KMS-11 (cell line): ENCODE results near the gene LIF.

Experiments
- H2AFZ ChIP-seq: fragments of 200-600 bp; sonication (generic); 2 replicates; pipeline ENCODE4 v1.6.1; 2016; ENCODE audit warnings: antibody characterized with exemption, mixed run types, low read depth
- H3K27ac ChIP-seq: fragments of 200-600 bp; sonication (generic); 2 replicates; pipeline ENCODE4 v1.6.1; 2016; ENCODE audit warnings: mild to moderate bottlenecking, mixed run types
- H3K27me3 ChIP-seq: fragments of 200-600 bp; sonication (generic); 2 replicates; pipeline ENCODE4 v1.6.1; 2017; ENCODE audit warnings: mild to moderate bottlenecking, low read depth, mixed run types, moderate library complexity; ENCODE audit not compliant: insufficient read depth
- H3K36me3 ChIP-seq: fragments of 200-600 bp; sonication (generic); 2 replicates; pipeline ENCODE4 v1.6.1; 2017; ENCODE audit warnings: mild to moderate bottlenecking, mixed run types; ENCODE audit not compliant: insufficient read depth
- H3K4me1 ChIP-seq: fragments of 200-600 bp; sonication (generic); 2 replicates; pipeline ENCODE4 v1.6.1; 2016; ENCODE audit warnings: mild to moderate bottlenecking, low read depth, mixed run types; ENCODE audit not compliant: poor library complexity, severe bottlenecking
- H3K4me2 ChIP-seq: fragments of 200-600 bp; sonication (generic); 2 replicates; pipeline ENCODE4 v1.7.0; 2016; ENCODE audit warnings: mild to moderate bottlenecking, mixed run types
- H3K4me3 ChIP-seq: fragments of 200-600 bp; sonication (generic); IDR thresholded peaks from 2 replicates; pipeline ENCODE4 v1.6.1; 2017; ENCODE audit warnings: low read depth, low read length, mixed read lengths; ENCODE audit not compliant: insufficient read depth
- H3K79me2 ChIP-seq: fragments of 200-600 bp; sonication (generic); 2 replicates; pipeline ENCODE4 v1.6.1; 2016; ENCODE audit warnings: low read depth, mixed run types; ENCODE audit not compliant: insufficient read depth
- H3K9ac ChIP-seq: fragments of 200-600 bp; sonication (generic); 2 replicates; pipeline ENCODE4 v1.6.1; 2016; ENCODE audit warnings: mild to moderate bottlenecking, mixed run types
- H4K20me1 ChIP-seq: fragments of 200-600 bp; sonication (generic); 2 replicates; pipeline ENCODE4 v1.6.1; 2016; ENCODE audit warnings: mild to moderate bottlenecking, mixed run types; ENCODE audit not compliant: insufficient read depth
- TF ChIP-seq, protein P1 (sequence below): fragments of 200-600 bp; sonication (generic); conservative IDR thresholded peaks from 2 replicates; pipeline ENCODE4 v1.6.1; 2017; ENCODE audit warnings: low read depth, mild to moderate bottlenecking, antibody characterized with exemption, low read length, moderate library complexity, mixed read lengths

Gene LIF

GRCh38 chr22:30247561-30247960 lies 1.0 kb upstream of the LIF start:
- H3K4me1 ChIP-seq: no peaks in the 10 kb centered on the region
- no peak overlapping the region for H3K4me3 ChIP-seq
- no peak overlapping the region for H3K4me2 ChIP-seq
- H2AFZ ChIP-seq: no peak overlapping the region
- no peaks in the 10 kb centered on the region for H4K20me1 ChIP-seq
- H3K9ac ChIP-seq: no peak overlapping the region
- peaks cover 40% of the 10 kb centered on the region for H3K27me3 ChIP-seq
- no peaks in the 10 kb centered on the region for H3K79me2 ChIP-seq
- TF ChIP-seq, protein P1, sequence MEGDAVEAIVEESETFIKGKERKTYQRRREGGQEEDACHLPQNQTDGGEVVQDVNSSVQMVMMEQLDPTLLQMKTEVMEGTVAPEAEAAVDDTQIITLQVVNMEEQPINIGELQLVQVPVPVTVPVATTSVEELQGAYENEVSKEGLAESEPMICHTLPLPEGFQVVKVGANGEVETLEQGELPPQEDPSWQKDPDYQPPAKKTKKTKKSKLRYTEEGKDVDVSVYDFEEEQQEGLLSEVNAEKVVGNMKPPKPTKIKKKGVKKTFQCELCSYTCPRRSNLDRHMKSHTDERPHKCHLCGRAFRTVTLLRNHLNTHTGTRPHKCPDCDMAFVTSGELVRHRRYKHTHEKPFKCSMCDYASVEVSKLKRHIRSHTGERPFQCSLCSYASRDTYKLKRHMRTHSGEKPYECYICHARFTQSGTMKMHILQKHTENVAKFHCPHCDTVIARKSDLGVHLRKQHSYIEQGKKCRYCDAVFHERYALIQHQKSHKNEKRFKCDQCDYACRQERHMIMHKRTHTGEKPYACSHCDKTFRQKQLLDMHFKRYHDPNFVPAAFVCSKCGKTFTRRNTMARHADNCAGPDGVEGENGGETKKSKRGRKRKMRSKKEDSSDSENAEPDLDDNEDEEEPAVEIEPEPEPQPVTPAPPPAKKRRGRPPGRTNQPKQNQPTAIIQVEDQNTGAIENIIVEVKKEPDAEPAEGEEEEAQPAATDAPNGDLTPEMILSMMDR: no peak
- no peaks in the 10 kb centered on the region for H3K36me3 ChIP-seq
- H3K27ac ChIP-seq: no peak overlapping the region

- Histone ChIP-seq H3K9ac (no peak overlapping the region), H3K4me1 (no peaks in the 10 kb centered on the region), H2AFZ (no peak overlapping the region), H3K27me3 (peaks cover 43% of the 10 kb centered on the region), H3K27ac (no peak overlapping the region), H3K4me2 (no peak overlapping the region), H3K4me3 (no peak overlapping the region), H3K36me3 (no peaks in the 10 kb centered on the region), H3K79me2 (no peaks in the 10 kb centered on the region), H4K20me1 (no peaks in the 10 kb centered on the region)
- TF ChIP-seq, protein P1: no peak
Observed at GRCh38 chr22:30246814-30247376, 336 bp upstream of the LIF start.

GRCh38 chr22:30245181-30245984 lies 1.2 kb downstream of the LIF start:
- H3K27me3 ChIP-seq: peaks cover 48% of the 10 kb centered on the region
- no peak overlapping the region for H3K27ac ChIP-seq
- H4K20me1 ChIP-seq: no peaks in the 10 kb centered on the region
- H3K79me2 ChIP-seq: no peaks in the 10 kb centered on the region
- no peak overlapping the region for H3K9ac ChIP-seq
- no peaks in the 10 kb centered on the region for H3K4me1 ChIP-seq
- H3K36me3 ChIP-seq: no peaks in the 10 kb centered on the region
- no peak overlapping the region for H3K4me2 ChIP-seq
- no peak overlapping the region for H3K4me3 ChIP-seq
- TF ChIP-seq, protein P1: no peak
- no peak overlapping the region for H2AFZ ChIP-seq

DNA sequence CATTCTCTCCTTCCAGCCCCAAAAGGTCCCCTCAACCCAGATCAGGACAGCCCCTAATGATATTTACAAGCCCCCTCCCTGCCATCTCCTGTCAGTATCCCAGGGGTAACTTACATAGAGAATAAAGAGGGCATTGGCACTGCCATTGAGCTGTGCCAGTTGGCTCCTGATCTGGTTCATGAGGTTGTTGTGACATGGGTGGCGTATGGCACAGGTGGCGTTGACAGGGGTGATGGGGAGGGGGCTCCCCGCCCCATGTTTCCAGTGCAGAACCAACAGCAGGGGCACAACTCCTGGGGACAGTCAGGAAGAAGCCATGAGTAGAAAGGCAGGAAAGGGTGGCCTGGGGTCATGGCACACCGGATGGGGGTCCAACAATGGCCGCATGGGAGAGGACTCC lies 1.9 kb downstream of the LIF start:
- Histone ChIP-seq H3K4me1 (no peaks in the 10 kb centered on the region), H3K4me2 (no peak overlapping the region), H2AFZ (no peak overlapping the region), H3K9ac (no peak overlapping the region), H3K36me3 (no peaks in the 10 kb centered on the region), H4K20me1 (no peaks in the 10 kb centered on the region), H3K27ac (no peak overlapping the region), H3K4me3 (no peak overlapping the region), H3K79me2 (no peaks in the 10 kb centered on the region), H3K27me3 (peaks cover 48% of the 10 kb centered on the region)
- TF ChIP-seq, protein P1: no peak
